Peyer's patch (tissue), 4 donors: ENCODE results near the gene ACTR5. TPM values are rescaled to one million over a fixed set of nuclear protein-coding genes. Genes with fewer than 3 reads are reported as not detected.

ENCODE experiments used
- DNase-seq, 3 donors: peaks; one replicate each; pipeline ENCODE4 v3.0.0-alpha.2; 2017 to 2019
- H3K27ac ChIP-seq, 4 donors: fragments of 200-600 bp; sonication (generic); one replicate each; pipeline ENCODE4 v1.5.1; 2016 to 2019
- H3K27me3 ChIP-seq, 2 donors: fragments of 200-600 bp; sonication (generic); one replicate each; pipeline ENCODE4 v1.5.1; 2019
- H3K36me3 ChIP-seq, 3 donors: fragments of 200-600 bp; sonication (generic); one replicate each; pipeline ENCODE4 v1.5.1; 2016 to 2019
- H3K4me1 ChIP-seq, 4 donors: fragments of 200-600 bp; sonication (generic); one replicate each; pipeline ENCODE4 v1.5.1; 2016 to 2019
- H3K4me3 ChIP-seq, 4 donors: fragments of 200-600 bp; sonication (generic); 1 replicate in 3 of 4; 2 replicates in 1 of 4; pipeline ENCODE4 v1.5.1; 2016 to 2019; ENCODE audit warnings: mild to moderate bottlenecking in 1 of 4
- H3K9me3 ChIP-seq, 4 donors: fragments of 200-600 bp; sonication (generic); one replicate each; pipeline ENCODE4 v1.5.1; 2016 to 2019; ENCODE audit warnings: mild to moderate bottlenecking in 1 of 4
- POLR2A ChIP-seq, 2 donors: fragments of 450-650 bp; IDR thresholded peaks; one replicate each; pipeline ENCODE4 v1.5.1; 2017; ENCODE audit warnings: antibody characterized with exemption in 2 of 2, mild to moderate bottlenecking in 2 of 2, moderate library complexity in 2 of 2
- total RNA-seq, 4 donors: library from RNA; depleted of rRNA; stranded (reverse); fragments of >200 nt; gene quantifications; one replicate each; pipeline ENCODE4 v1.1.0, GENCODE V29; 2016
- TF ChIP-seq, protein P1 (sequence below), 6 experiments: fragments of 450-650 bp in 4 of 6; fragments of 200-600 bp in 2 of 6; sonication (generic) in 1 of 6; IDR thresholded peaks; one replicate each; pipeline ENCODE4 v1.5.1; 2017 to 2019; ENCODE audit warnings: antibody characterized with exemption in 6 of 6, mild to moderate bottlenecking in 3 of 6, moderate library complexity in 1 of 6

The ACTR5 gene
- total RNA-seq, 4 donors from 2014 or later = 5.1 to 32.2 (median 11.0) TPM

DNA sequence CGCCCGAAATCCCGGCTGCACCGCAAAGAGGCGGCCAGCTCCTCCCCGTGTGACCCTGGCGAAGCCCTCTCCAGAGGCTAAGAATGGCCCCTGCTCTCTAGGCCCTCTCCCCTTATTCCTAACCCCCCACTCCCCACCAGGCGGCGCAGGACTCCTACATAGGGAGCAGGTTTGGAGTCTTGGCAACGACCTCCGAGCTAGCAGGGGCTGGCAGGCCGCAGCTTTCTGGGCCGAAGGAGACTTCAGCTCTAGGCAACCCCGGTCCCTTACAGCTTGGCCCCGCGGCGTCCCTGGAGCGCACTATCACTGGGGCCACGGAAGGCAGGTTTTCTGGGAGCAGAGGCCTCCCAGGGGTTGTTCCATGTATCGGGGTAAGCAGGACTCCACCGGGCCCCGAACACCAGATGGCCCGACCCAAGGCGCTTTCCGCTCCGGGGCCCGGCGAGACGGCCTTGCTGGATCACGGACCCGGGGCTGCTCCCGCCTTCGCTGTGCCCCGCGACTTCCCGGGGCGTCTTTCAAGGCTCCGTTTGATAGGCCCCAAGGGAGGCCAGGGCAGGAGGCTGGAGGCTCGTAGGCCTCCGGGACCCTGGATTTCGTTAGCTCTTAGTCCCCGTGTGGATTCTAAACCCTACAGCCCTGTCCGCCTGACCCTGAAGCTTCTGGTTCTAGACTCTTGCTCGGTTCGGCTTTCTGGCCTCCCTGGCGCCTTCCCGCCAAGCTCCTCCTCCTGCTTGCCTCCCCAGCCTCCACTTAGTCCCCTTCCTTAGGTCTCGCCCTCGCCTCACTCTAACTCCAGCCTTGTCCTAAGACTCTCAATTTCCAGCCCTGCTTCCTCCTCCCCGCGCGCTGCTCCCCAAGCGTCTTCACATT is 22.1 kb upstream of the ACTR5 start:
- Histone ChIP-seq H3K36me3 (no peaks in the 10 kb centered on the region), H3K27ac (no peak overlapping the region), H3K9me3 (peaks cover 0 to 19% (median 0%) of the 10 kb centered on the region in 4 donors), H3K4me1 (peaks cover 0 to 44% (median 15%) of the 10 kb centered on the region in 4 donors), H3K27me3 (peaks cover 0 to 87% of the 10 kb centered on the region in 2 donors), H3K4me3 (no peak overlapping the region)
- TF ChIP-seq POLR2A (IDR thresholded peaks at IDR 0.05) = no peak
- TF ChIP-seq, protein P1, sequence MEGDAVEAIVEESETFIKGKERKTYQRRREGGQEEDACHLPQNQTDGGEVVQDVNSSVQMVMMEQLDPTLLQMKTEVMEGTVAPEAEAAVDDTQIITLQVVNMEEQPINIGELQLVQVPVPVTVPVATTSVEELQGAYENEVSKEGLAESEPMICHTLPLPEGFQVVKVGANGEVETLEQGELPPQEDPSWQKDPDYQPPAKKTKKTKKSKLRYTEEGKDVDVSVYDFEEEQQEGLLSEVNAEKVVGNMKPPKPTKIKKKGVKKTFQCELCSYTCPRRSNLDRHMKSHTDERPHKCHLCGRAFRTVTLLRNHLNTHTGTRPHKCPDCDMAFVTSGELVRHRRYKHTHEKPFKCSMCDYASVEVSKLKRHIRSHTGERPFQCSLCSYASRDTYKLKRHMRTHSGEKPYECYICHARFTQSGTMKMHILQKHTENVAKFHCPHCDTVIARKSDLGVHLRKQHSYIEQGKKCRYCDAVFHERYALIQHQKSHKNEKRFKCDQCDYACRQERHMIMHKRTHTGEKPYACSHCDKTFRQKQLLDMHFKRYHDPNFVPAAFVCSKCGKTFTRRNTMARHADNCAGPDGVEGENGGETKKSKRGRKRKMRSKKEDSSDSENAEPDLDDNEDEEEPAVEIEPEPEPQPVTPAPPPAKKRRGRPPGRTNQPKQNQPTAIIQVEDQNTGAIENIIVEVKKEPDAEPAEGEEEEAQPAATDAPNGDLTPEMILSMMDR (IDR thresholded peaks at IDR 0.05) = peak in 1 of 6 experiments; percentile 14
- DNase-seq = peak in 2 of 3 donors; percentile 64

DNA sequence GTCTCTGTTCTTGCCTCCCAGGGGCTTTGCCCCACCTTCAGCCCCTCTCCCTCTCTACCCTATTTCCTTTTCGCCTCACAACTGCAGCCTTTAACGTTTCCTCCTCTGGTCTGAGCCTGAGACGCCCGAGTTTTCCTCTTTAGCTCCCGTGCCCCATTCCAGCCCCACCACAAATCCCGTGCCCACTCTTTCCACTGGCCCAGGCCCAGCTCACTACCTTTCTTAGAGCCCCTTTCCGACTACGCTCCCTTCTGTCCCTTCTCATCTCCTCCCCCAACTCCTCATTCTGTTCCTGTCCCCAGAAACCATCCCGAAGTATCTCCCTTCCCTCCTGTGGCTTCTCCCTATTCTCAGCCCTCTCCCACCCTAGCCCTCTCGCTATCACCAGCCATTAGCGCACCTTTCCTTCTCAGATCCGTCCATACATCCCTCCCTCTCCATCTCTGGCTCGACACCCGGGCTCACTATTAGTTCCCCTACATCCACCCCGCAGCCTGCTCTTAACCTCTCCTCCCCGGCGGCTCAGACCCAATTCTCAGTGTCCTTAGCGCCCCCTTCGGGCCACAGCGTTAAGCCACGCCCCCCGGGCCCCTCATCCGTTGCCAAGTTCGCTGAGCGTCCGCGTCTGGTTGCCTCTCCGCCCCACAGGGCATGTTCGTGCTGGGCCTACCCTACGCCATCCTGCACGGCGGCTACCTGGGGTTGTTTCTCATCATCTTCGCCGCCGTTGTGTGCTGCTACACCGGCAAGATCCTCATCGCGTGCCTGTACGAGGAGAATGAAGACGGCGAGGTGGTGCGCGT is 21.3 kb upstream of the ACTR5 start:
- Histone ChIP-seq H3K36me3 (no peaks in the 10 kb centered on the region), H3K27me3 (peaks cover 0 to 87% of the 10 kb centered on the region in 2 donors), H3K4me3 (no peak overlapping the region), H3K4me1 (peaks cover 0 to 51% (median 16%) of the 10 kb centered on the region in 4 donors), H3K9me3 (peaks cover 0 to 19% (median 0%) of the 10 kb centered on the region in 4 donors), H3K27ac (no peak overlapping the region)
- no peak for DNase-seq
- no peak for TF ChIP-seq POLR2A (IDR thresholded peaks at IDR 0.05)
- TF ChIP-seq, protein P1 (IDR thresholded peaks at IDR 0.05) = no peak

DNA sequence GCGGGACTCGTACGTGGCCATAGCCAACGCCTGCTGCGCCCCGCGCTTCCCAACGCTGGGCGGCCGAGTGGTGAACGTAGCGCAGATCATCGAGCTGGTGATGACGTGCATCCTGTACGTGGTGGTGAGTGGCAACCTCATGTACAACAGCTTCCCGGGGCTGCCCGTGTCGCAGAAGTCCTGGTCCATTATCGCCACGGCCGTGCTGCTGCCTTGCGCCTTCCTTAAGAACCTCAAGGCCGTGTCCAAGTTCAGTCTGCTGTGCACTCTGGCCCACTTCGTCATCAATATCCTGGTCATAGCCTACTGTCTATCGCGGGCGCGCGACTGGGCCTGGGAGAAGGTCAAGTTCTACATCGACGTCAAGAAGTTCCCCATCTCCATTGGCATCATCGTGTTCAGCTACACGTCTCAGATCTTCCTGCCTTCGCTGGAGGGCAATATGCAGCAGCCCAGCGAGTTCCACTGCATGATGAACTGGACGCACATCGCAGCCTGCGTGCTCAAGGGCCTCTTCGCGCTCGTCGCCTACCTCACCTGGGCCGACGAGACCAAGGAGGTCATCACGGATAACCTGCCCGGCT is 20.6 kb upstream of the ACTR5 start:
- H3K36me3 ChIP-seq = no peaks in the 10 kb centered on the region
- no peak overlapping the region for H3K4me3 ChIP-seq
- H3K4me1 ChIP-seq = peaks cover 0 to 51% (median 16%) of the 10 kb centered on the region in 4 donors
- TF ChIP-seq, protein P1 (IDR thresholded peaks at IDR 0.05) = no peak
- no peak for TF ChIP-seq POLR2A (IDR thresholded peaks at IDR 0.05)
- H3K27ac ChIP-seq = no peak overlapping the region
- no peak for DNase-seq
- peaks cover 0 to 19% (median 0%) of the 10 kb centered on the region in 4 donors for H3K9me3 ChIP-seq
- peaks cover 0 to 82% of the 10 kb centered on the region in 2 donors for H3K27me3 ChIP-seq

DNA sequence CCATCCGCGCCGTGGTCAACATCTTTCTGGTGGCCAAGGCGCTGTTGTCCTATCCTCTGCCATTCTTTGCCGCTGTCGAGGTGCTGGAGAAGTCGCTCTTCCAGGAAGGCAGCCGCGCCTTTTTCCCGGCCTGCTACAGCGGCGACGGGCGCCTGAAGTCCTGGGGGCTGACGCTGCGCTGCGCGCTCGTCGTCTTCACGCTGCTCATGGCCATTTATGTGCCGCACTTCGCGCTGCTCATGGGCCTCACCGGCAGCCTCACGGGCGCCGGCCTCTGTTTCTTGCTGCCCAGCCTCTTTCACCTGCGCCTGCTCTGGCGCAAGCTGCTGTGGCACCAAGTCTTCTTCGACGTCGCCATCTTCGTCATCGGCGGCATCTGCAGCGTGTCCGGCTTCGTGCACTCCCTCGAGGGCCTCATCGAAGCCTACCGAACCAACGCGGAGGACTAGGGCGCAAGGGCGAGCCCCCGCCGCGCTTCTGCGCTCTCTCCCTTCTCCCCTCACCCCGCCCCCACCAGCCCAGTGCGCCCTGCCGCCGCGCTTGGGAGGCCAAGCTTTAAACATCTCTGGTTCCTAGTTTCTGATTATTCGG is 20.0 kb upstream of the ACTR5 start:
- peaks cover 0 to 85% of the 10 kb centered on the region in 2 donors for H3K27me3 ChIP-seq
- no peaks in the 10 kb centered on the region for H3K36me3 ChIP-seq
- peaks cover 0 to 19% (median 0%) of the 10 kb centered on the region in 4 donors for H3K9me3 ChIP-seq
- no peak overlapping the region for H3K27ac ChIP-seq
- H3K4me1 ChIP-seq = peaks cover 0 to 49% (median 16%) of the 10 kb centered on the region in 4 donors
- TF ChIP-seq, protein P1 (IDR thresholded peaks at IDR 0.05) = no peak
- TF ChIP-seq POLR2A (IDR thresholded peaks at IDR 0.05) = no peak
- H3K4me3 ChIP-seq = no peak overlapping the region
- no peak for DNase-seq
